Measurements from ENCODE around the gene MARCO. TPM values are rescaled to one million over a fixed set of nuclear protein-coding genes. Genes with fewer than 3 reads are reported as not detected.

MARCO gene
- total RNA-seq, 5 donors from 2014 or later (not counting 1 experiment from before 2014, with no cell fraction given) = 0.13 to 0.67 (median 0.47) TPM; not detected in 2

GRCh38 chr2:118970396-118971135 lies 28.6 kb downstream of the MARCO start:
- peak in 1 of 4 experiments; percentile 24 for ATAC-seq (replicated peaks in 1 of 4)

GRCh38 chr2:118971245-118972122 lies 29.5 kb downstream of the MARCO start:
- H3K27me3 Mint-ChIP-seq = peaks cover 20 to 22% of the 10 kb centered on the region in 2 donors
- ChIA-PET POLR2A (no interaction called here), CTCF (no interaction called here)
- H3K4me3 Mint-ChIP-seq = no peak overlapping the region
- ATAC-seq (replicated peaks in 1 of 4) (no peak), DNase-seq (no peak)
- Histone ChIP-seq H3K4me3 (ENCODE audit: control insufficient read depth in 1 of 2, extremely low read depth in 1 of 2, low read length in 1 of 2) (no peak overlapping the region), H3K27ac (ENCODE audit: low read length) (no peak overlapping the region), H3K9me3 (no peaks in the 10 kb centered on the region), H3K36me3 (ENCODE audit: control insufficient read depth in 2 of 2, extremely low read depth in 1 of 2, insufficient read depth in 1 of 2, low read length in 1 of 2) (no peaks in the 10 kb centered on the region), H3K4me1 (ENCODE audit: control insufficient read depth in 1 of 2, extremely low read depth in 1 of 2, insufficient read depth in 2 of 2, low read length in 2 of 2) (no peaks in the 10 kb centered on the region), H3K27me3 (replicated peaks in 1 of 2; ENCODE audit: control insufficient read depth in 2 of 2, extremely low read depth in 1 of 2, insufficient read depth in 2 of 2, low read length in 1 of 2) (peaks cover 0 to 28% of the 10 kb centered on the region in 2 experiments)
- H3K9me3 Mint-ChIP-seq = peaks cover 0 to 2% (median 0%) of the 10 kb centered on the region in 3 donors
- H3K36me3 Mint-ChIP-seq = no peaks in the 10 kb centered on the region
- H3K27ac Mint-ChIP-seq = no peak overlapping the region
- H3K4me1 Mint-ChIP-seq = no peaks in the 10 kb centered on the region
- WGBS (ENCODE audit: insufficient coverage) = 73% methylated on average over 8 of the region's 8 CpGs

More at GRCh38 chr2:118970396-118971135, 28.6 kb downstream of the MARCO start:
- Mint-ChIP-seq H3K36me3 (no peaks in the 10 kb centered on the region), H3K27me3 (peaks cover 18 to 20% of the 10 kb centered on the region in 2 donors), H3K4me3 (no peak overlapping the region), H3K9me3 (no peaks in the 10 kb centered on the region), H3K27ac (no peak overlapping the region), H3K4me1 (no peaks in the 10 kb centered on the region)
- DNase-seq = peak in 1 of 35 experiments; percentile 12
- Histone ChIP-seq H3K4me1 (ENCODE audit: control insufficient read depth in 1 of 2, extremely low read depth in 1 of 2, insufficient read depth in 2 of 2, low read length in 2 of 2) (no peaks in the 10 kb centered on the region), H3K27me3 (replicated peaks in 1 of 2; ENCODE audit: control insufficient read depth in 2 of 2, extremely low read depth in 1 of 2, insufficient read depth in 2 of 2, low read length in 1 of 2) (peaks cover 0 to 28% of the 10 kb centered on the region in 2 experiments), H3K36me3 (ENCODE audit: control insufficient read depth in 2 of 2, extremely low read depth in 1 of 2, insufficient read depth in 1 of 2, low read length in 1 of 2) (no peaks in the 10 kb centered on the region), H3K4me3 (ENCODE audit: control insufficient read depth in 1 of 2, extremely low read depth in 1 of 2, low read length in 1 of 2) (no peak overlapping the region), H3K27ac (ENCODE audit: low read length) (no peak overlapping the region), H3K9me3 (no peaks in the 10 kb centered on the region)
- POLR2A ChIA-PET = no interaction called here
- WGBS (ENCODE audit: insufficient coverage) = 86% methylated on average over 4 of the region's 10 CpGs
- CTCF ChIA-PET = no interaction called here

GRCh38 chr2:118973542-118973951 lies 31.6 kb downstream of the MARCO start:
- CTCF ChIA-PET = no interaction called here
- no peaks in the 10 kb centered on the region for H3K4me1 ChIP-seq (ENCODE audit: control insufficient read depth in 1 of 2, extremely low read depth in 1 of 2, insufficient read depth in 2 of 2, low read length in 2 of 2)
- no peaks in the 10 kb centered on the region for H3K36me3 ChIP-seq (ENCODE audit: control insufficient read depth in 2 of 2, extremely low read depth in 1 of 2, insufficient read depth in 1 of 2, low read length in 1 of 2)
- H3K9me3 ChIP-seq = no peaks in the 10 kb centered on the region
- H3K27ac ChIP-seq (ENCODE audit: low read length) = no peak overlapping the region
- ATAC-seq (replicated peaks in 1 of 4) (no peak), DNase-seq (no peak)
- no peaks in the 10 kb centered on the region for H3K4me1 Mint-ChIP-seq
- POLR2A ChIA-PET = no interaction called here
- no peaks in the 10 kb centered on the region for H3K36me3 Mint-ChIP-seq
- peaks cover 2 to 32% of the 10 kb centered on the region in 2 experiments for H3K27me3 ChIP-seq (replicated peaks in 1 of 2; ENCODE audit: control insufficient read depth in 2 of 2, extremely low read depth in 1 of 2, insufficient read depth in 2 of 2, low read length in 1 of 2)
- peaks cover 17% of the 10 kb centered on the region in 2 donors for H3K27me3 Mint-ChIP-seq
- WGBS (ENCODE audit: insufficient coverage) = 74% methylated on average over 3 of the region's 4 CpGs
- H3K27ac Mint-ChIP-seq = no peak overlapping the region
- peaks cover 0 to 4% (median 0%) of the 10 kb centered on the region in 3 donors for H3K9me3 Mint-ChIP-seq
- H3K4me3 ChIP-seq (ENCODE audit: control insufficient read depth in 1 of 2, extremely low read depth in 1 of 2, low read length in 1 of 2) = no peak overlapping the region
- H3K4me3 Mint-ChIP-seq = no peak overlapping the region

- Histone ChIP-seq H3K36me3 (ENCODE audit: control insufficient read depth in 2 of 2, extremely low read depth in 1 of 2, insufficient read depth in 1 of 2, low read length in 1 of 2) (no peaks in the 10 kb centered on the region), H3K27me3 (replicated peaks in 1 of 2; ENCODE audit: control insufficient read depth in 2 of 2, extremely low read depth in 1 of 2, insufficient read depth in 2 of 2, low read length in 1 of 2) (peaks cover 2 to 32% of the 10 kb centered on the region in 2 experiments), H3K27ac (ENCODE audit: low read length) (no peak overlapping the region), H3K4me1 (ENCODE audit: control insufficient read depth in 1 of 2, extremely low read depth in 1 of 2, insufficient read depth in 2 of 2, low read length in 2 of 2) (no peaks in the 10 kb centered on the region), H3K9me3 (no peaks in the 10 kb centered on the region), H3K4me3 (ENCODE audit: control insufficient read depth in 1 of 2, extremely low read depth in 1 of 2, low read length in 1 of 2) (no peak overlapping the region)
- Mint-ChIP-seq H3K9me3 (peaks cover 0 to 4% (median 0%) of the 10 kb centered on the region in 3 donors), H3K4me1 (no peaks in the 10 kb centered on the region), H3K36me3 (no peaks in the 10 kb centered on the region), H3K27me3 (peaks cover 14% of the 10 kb centered on the region in 2 donors), H3K4me3 (no peak overlapping the region), H3K27ac (no peak overlapping the region)
- ChIA-PET CTCF (interaction anchor here in 1 of 2 donors (0.6 kb wide), 1 partner anchor 16 kb away, joined by 3 read pairs; no protein-coding TSS in a partner anchor), POLR2A (no interaction called here)
- ATAC-seq (replicated peaks in 1 of 4) = no peak
- DNase-seq = no peak
- WGBS (ENCODE audit: insufficient coverage) = 75% methylated on average over 9 of the region's 13 CpGs
These were observed 32.4 kb downstream of the MARCO start for GRCh38 chr2:118974103-118974993.

- ChIA-PET POLR2A (no interaction called here), CTCF (no interaction called here)
- H3K4me3 Mint-ChIP-seq = no peak overlapping the region
- H3K36me3 ChIP-seq (ENCODE audit: control insufficient read depth in 2 of 2, extremely low read depth in 1 of 2, insufficient read depth in 1 of 2, low read length in 1 of 2) = no peaks in the 10 kb centered on the region
- ATAC-seq (replicated peaks in 1 of 4) (no peak), DNase-seq (no peak)
- no peaks in the 10 kb centered on the region for H3K4me1 ChIP-seq (ENCODE audit: control insufficient read depth in 1 of 2, extremely low read depth in 1 of 2, insufficient read depth in 2 of 2, low read length in 2 of 2)
- H3K27ac ChIP-seq (ENCODE audit: low read length) = no peak overlapping the region
- H3K27me3 Mint-ChIP-seq = peaks cover 14% of the 10 kb centered on the region in 2 donors
- H3K9me3 Mint-ChIP-seq = peaks cover 0 to 4% (median 0%) of the 10 kb centered on the region in 3 donors
- H3K4me3 ChIP-seq (ENCODE audit: control insufficient read depth in 1 of 2, extremely low read depth in 1 of 2, low read length in 1 of 2) = no peak overlapping the region
- H3K4me1 Mint-ChIP-seq = no peaks in the 10 kb centered on the region
- H3K36me3 Mint-ChIP-seq = no peaks in the 10 kb centered on the region
- peaks cover 2 to 35% of the 10 kb centered on the region in 2 experiments for H3K27me3 ChIP-seq (replicated peaks in 1 of 2; ENCODE audit: control insufficient read depth in 2 of 2, extremely low read depth in 1 of 2, insufficient read depth in 2 of 2, low read length in 1 of 2)
- no peak overlapping the region for H3K27ac Mint-ChIP-seq
- H3K9me3 ChIP-seq = no peaks in the 10 kb centered on the region
- no CpG with 5 or more reads among the region's 5 CpGs for WGBS (ENCODE audit: insufficient coverage)
These were observed 33.1 kb downstream of the MARCO start for GRCh38 chr2:118975133-118975532.

GRCh38 chr2:118978064-118978463 lies 36.1 kb downstream of the MARCO start:
- POLR2A ChIA-PET = no interaction called here

More at GRCh38 chr2:118978064-118978463, 36.1 kb downstream of the MARCO start:
- H3K9me3 Mint-ChIP-seq = peaks cover 0 to 4% (median 0%) of the 10 kb centered on the region in 3 donors
- ATAC-seq (replicated peaks in 1 of 4) = no peak
- Histone ChIP-seq H3K36me3 (ENCODE audit: control insufficient read depth in 2 of 2, extremely low read depth in 1 of 2, insufficient read depth in 1 of 2, low read length in 1 of 2) (no peaks in the 10 kb centered on the region), H3K4me3 (ENCODE audit: control insufficient read depth in 1 of 2, extremely low read depth in 1 of 2, low read length in 1 of 2) (no peak overlapping the region), H3K27ac (ENCODE audit: low read length) (no peak overlapping the region), H3K4me1 (ENCODE audit: control insufficient read depth in 1 of 2, extremely low read depth in 1 of 2, insufficient read depth in 2 of 2, low read length in 2 of 2) (no peaks in the 10 kb centered on the region), H3K9me3 (no peaks in the 10 kb centered on the region), H3K27me3 (replicated peaks in 1 of 2; ENCODE audit: control insufficient read depth in 2 of 2, extremely low read depth in 1 of 2, insufficient read depth in 2 of 2, low read length in 1 of 2) (peaks cover 2 to 33% of the 10 kb centered on the region in 2 experiments)
- WGBS (ENCODE audit: insufficient coverage) = 86% methylated on average over 2 of the region's 2 CpGs
- no peaks in the 10 kb centered on the region for H3K36me3 Mint-ChIP-seq
- H3K27me3 Mint-ChIP-seq = peaks cover 13 to 14% of the 10 kb centered on the region in 2 donors
- CTCF ChIA-PET = interaction anchor here in 1 of 2 donors (0.6 kb wide), 1 partner anchor 94 kb away, joined by 3 read pairs; no protein-coding TSS in a partner anchor
- DNase-seq = no peak
- no peak overlapping the region for H3K27ac Mint-ChIP-seq
- no peak overlapping the region for H3K4me3 Mint-ChIP-seq
- no peaks in the 10 kb centered on the region for H3K4me1 Mint-ChIP-seq
